Measurements from ENCODE around the gene SESN2. TPM values are rescaled to one million over a fixed set of nuclear protein-coding genes. Genes with fewer than 3 reads are reported as not detected.
A peak's percentile ranks its signal among the peaks of the same experiment; 100 is the strongest.

SESN2 gene
- total and polyA plus RNA-seq, 2 experiments from 2014 or later, result 40.2 to 50.7 TPM

DNA sequence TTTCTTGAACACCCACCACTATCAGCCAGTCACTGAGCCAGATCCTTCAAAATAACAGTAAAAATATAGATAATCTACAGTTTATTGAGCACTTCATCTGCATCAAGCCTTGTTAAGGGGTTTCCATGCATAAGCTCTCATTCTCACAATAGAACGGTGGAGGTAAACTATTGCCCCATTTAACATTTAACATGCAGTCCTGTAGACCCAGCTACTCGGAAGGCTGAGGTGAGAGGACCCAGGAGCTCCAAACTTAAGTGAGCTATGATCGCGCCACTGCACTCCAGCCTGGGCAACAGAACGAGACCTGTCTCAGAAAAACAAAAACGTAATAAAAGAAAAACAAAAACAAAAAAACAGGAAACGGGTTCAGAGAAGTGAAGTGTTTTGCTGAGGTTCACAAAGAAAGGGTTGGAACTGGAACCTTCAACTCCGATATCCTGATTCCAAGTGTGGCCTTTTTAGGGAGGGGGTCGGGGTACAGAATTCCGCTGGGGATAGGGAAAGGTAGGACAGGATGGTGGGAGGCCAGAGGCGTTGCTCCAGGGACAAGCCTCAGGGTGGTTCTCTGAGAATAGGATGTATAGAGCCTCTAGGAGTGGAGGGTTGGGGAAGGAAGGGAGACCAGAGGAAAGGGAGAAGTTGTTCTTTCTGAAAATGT is 11.6 kb upstream of the SESN2 start:
- Histone ChIP-seq H2AFZ (peak overlapping the region; percentile 68), H3K79me2 (peaks cover 3% of the 10 kb centered on the region), H4K20me1 (ENCODE audit: insufficient read depth, poor library complexity, severe bottlenecking) (no peaks in the 10 kb centered on the region), H3K4me3 (no peak overlapping the region), H3K36me3 (replicated peaks; ENCODE audit: insufficient read depth, low read depth) (no peaks in the 10 kb centered on the region), H3K9me2 (replicated peaks; ENCODE audit: insufficient read depth) (no peaks in the 10 kb centered on the region), H3K4me2 (peak overlapping the region; percentile 66), H3K27me3 (no peaks in the 10 kb centered on the region), H3K4me1 (ENCODE audit: insufficient read depth) (peaks cover 36% of the 10 kb centered on the region), H3K27ac (peak overlapping the region; percentile 77), H3K9me3 (ENCODE audit: low read depth) (no peaks in the 10 kb centered on the region)
- 79% methylated on average over 11 of the region's 11 CpGs for WGBS (ENCODE audit: low lambda C conversion rate, missing lambda C conversion rate)
- TF ChIP-seq EZH2phosphoT487 (IDR thresholded peaks at IDR 0.05; ENCODE audit: low read depth, severe bottlenecking, unreplicated experiment) (no peak), EZH2 (IDR thresholded peaks at IDR 0.05; ENCODE audit: borderline replicate concordance) (no peak)
- TF ChIP-seq, protein P1, sequence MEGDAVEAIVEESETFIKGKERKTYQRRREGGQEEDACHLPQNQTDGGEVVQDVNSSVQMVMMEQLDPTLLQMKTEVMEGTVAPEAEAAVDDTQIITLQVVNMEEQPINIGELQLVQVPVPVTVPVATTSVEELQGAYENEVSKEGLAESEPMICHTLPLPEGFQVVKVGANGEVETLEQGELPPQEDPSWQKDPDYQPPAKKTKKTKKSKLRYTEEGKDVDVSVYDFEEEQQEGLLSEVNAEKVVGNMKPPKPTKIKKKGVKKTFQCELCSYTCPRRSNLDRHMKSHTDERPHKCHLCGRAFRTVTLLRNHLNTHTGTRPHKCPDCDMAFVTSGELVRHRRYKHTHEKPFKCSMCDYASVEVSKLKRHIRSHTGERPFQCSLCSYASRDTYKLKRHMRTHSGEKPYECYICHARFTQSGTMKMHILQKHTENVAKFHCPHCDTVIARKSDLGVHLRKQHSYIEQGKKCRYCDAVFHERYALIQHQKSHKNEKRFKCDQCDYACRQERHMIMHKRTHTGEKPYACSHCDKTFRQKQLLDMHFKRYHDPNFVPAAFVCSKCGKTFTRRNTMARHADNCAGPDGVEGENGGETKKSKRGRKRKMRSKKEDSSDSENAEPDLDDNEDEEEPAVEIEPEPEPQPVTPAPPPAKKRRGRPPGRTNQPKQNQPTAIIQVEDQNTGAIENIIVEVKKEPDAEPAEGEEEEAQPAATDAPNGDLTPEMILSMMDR (IDR thresholded peaks at IDR 0.05; ENCODE audit: poor library complexity), result no peak
- no peak for DNase-seq (ENCODE audit: low spot score)

- peak overlapping the region; percentile 68 for H2AFZ ChIP-seq
- TF ChIP-seq, protein P1 (IDR thresholded peaks at IDR 0.05; ENCODE audit: poor library complexity), result peak; percentile 98
- no peak for TF ChIP-seq EZH2phosphoT487 (IDR thresholded peaks at IDR 0.05; ENCODE audit: low read depth, severe bottlenecking, unreplicated experiment)
- no peaks in the 10 kb centered on the region for H4K20me1 ChIP-seq (ENCODE audit: insufficient read depth, poor library complexity, severe bottlenecking)
- H3K4me2 ChIP-seq, result peak overlapping the region; percentile 78
- H3K79me2 ChIP-seq, result peaks cover 3% of the 10 kb centered on the region
- no peaks in the 10 kb centered on the region for H3K9me2 ChIP-seq (replicated peaks; ENCODE audit: insufficient read depth)
- peak overlapping the region; percentile 77 for H3K27ac ChIP-seq
- DNase-seq (ENCODE audit: low spot score), result peak; percentile 85
- no peaks in the 10 kb centered on the region for H3K36me3 ChIP-seq (replicated peaks; ENCODE audit: insufficient read depth, low read depth)
- H3K4me1 ChIP-seq (ENCODE audit: insufficient read depth), result peaks cover 32% of the 10 kb centered on the region
- no peaks in the 10 kb centered on the region for H3K9me3 ChIP-seq (ENCODE audit: low read depth)
- 12% methylated on average over 12 of the region's 12 CpGs for WGBS (ENCODE audit: low lambda C conversion rate, missing lambda C conversion rate)
- H3K27me3 ChIP-seq, result no peaks in the 10 kb centered on the region
- peak overlapping the region; percentile 21 for H3K4me3 ChIP-seq
These were observed 10.9 kb upstream of the SESN2 start for GRCh38 chr1:28248273-28249012.

DNA sequence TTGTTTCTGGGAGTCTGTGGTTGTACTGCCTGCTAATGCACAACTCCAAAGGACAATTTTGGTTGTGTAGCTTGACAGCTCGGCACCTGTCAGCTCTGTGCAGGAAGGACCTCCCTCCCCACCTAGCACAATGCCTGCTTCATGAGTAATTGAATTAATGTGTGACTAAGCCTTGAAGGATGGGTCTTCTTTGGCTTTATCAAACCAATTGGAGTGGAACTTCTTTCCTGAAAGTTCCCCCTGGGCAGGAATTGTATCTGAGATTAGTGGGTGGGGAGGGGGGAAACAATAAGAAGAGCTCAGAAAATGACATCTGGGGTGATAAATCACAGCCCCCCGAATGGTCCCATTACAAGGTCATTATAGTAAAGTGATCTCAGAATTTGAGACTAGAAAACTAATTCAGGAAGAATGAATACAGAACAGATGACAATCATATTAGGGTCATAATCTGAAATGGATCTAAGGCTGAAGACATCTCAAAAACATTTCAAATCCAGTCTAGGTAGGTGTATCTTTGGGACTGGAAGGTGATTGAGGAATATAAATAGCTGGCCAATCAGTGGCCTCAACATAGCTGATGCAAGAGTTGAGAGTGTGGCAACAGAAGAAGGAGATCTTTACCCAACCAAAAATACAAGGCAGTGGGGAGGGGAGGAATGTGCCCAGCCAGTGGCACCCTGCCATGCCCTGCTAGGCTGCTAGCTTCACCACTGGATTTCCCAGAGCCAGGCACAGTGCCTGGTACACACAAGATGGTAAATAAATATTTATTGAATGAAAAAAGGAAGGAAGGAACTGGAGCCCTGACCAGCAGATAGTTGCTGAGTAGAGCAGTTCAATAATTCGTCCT is 10.1 kb upstream of the SESN2 start:
- peak overlapping the region; percentile 77 for H3K27ac ChIP-seq
- H3K79me2 ChIP-seq, result peaks cover 3% of the 10 kb centered on the region
- TF ChIP-seq EZH2phosphoT487 (IDR thresholded peaks at IDR 0.05; ENCODE audit: low read depth, severe bottlenecking, unreplicated experiment) (no peak), EZH2 (IDR thresholded peaks at IDR 0.05; ENCODE audit: borderline replicate concordance) (no peak)
- TF ChIP-seq, protein P1 (IDR thresholded peaks at IDR 0.05; ENCODE audit: poor library complexity), result no peak
- H3K9me2 ChIP-seq (replicated peaks; ENCODE audit: insufficient read depth), result no peaks in the 10 kb centered on the region
- no peaks in the 10 kb centered on the region for H4K20me1 ChIP-seq (ENCODE audit: insufficient read depth, poor library complexity, severe bottlenecking)
- 46% methylated on average over 3 of the region's 3 CpGs for WGBS (ENCODE audit: low lambda C conversion rate, missing lambda C conversion rate)
- H3K4me2 ChIP-seq, result peak overlapping the region; percentile 78
- no peaks in the 10 kb centered on the region for H3K9me3 ChIP-seq (ENCODE audit: low read depth)
- DNase-seq (ENCODE audit: low spot score), result peak; percentile 63
- H2AFZ ChIP-seq, result peak overlapping the region; percentile 68
- H3K4me3 ChIP-seq, result peak overlapping the region; percentile 21
- peaks cover 29% of the 10 kb centered on the region for H3K4me1 ChIP-seq (ENCODE audit: insufficient read depth)
- H3K27me3 ChIP-seq, result no peaks in the 10 kb centered on the region
- no peaks in the 10 kb centered on the region for H3K36me3 ChIP-seq (replicated peaks; ENCODE audit: insufficient read depth, low read depth)
